Putamen (tissue), 1 donor: Measurements from ENCODE around the gene MAD1L1.

Source experiments
- DNase-seq: peaks from one replicate; pipeline ENCODE4 v3.0.0-alpha.2; 2016; ENCODE audit warnings: low spot score

Gene MAD1L1

GRCh38 chr7:2104107-2104710, 128.5 kb downstream of the MAD1L1 start:
- peak; percentile 62 for DNase-seq

GRCh38 chr7:2103071-2103898, 129.5 kb downstream of the MAD1L1 start:
- no peak for DNase-seq

DNA sequence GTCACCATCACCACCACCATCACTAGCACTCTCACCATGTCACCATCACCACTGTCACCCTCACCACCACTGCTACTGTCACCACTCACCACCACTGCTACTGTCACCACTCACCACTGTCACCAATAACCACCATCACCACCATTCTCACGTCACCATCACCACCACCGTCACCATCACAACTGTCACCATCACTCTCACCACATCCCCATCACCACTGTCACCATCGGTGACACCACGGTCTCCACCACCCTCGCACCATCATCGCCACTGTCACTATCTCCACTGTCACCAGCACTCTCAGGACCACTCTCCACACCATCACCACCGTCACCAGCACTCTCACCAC, 130.4 kb downstream of the MAD1L1 start:
- DNase-seq: no peak

DNA sequence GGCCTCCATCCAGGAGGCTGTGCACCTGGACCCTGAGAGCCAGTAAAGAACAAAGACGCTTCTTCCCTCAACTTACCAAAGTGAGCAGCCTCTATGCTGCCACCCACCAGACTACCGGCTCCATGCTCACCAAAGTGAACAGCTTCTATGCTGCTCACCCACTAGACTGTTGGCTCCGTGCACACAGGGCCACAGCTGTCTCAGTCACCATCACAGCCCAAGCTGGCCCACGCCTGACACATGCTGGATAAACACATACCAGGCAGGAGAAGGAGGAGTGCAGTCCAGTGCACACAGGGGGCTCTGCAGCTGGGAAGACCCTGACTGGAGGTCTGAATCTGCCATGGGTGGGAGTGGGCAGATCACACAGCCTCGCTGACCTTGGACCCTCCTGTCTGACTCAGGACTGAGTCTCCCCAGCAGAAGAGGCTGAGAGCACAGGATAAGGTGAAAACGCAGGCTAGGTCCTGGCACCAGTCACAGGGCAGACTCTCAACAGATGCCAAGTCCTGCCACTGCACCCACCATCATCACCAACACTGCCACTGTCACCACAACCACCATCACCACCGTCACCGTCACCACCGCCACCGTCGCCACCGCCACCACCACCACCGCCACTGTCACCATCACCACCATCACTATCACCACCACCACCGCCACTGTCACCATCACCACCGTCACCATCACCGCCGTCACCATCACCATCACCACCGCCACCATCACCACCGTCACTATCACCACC, 130.9 kb downstream of the MAD1L1 start:
- no peak for DNase-seq

DNA sequence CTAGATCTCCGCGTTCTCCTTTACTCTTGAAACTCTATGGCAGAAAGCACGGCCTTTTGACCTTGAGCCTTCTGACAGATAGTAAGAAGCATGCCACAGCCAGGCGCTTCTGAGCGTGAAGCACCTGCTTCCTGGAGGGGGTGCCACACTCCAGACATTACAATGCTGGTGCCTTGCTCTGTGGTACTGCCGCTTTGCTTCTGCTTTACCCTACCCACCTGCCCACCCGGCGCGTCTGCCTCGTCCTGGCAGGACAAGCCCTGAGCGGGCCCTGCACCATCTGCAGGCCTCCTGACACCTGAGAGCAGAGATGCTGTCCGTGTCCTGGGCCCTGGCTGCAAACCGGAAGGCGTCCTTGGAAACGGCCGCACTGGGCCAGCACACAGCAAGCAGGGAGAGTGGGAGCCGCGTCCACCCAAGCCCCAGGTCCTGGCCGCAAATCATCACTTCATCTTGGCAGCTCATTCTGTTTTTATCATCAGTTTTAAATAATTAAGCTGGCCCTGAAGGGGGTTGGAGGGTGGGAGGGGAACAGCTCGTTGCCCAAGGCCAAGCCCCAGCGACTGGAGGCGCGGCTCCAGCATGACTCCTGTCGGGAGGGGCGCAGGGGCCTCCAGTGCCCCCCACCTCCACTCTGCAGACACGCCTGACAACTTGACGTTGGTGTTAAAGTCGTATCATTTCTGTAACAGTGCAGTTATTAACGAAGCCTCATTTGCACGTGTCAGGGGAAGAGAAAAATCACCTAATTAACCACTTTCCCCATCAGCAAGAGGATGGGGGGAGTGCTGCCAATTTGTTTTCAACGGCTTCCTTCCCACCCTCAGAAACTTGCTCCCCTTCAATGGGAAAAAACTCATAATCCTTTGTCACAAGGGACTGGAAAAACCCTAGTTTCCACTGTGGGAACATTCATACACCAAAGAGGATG, 132.2 kb downstream of the MAD1L1 start:
- DNase-seq: no peak

GRCh38 chr7:2099048-2099957, 133.4 kb downstream of the MAD1L1 start:
- DNase-seq: no peak

DNA sequence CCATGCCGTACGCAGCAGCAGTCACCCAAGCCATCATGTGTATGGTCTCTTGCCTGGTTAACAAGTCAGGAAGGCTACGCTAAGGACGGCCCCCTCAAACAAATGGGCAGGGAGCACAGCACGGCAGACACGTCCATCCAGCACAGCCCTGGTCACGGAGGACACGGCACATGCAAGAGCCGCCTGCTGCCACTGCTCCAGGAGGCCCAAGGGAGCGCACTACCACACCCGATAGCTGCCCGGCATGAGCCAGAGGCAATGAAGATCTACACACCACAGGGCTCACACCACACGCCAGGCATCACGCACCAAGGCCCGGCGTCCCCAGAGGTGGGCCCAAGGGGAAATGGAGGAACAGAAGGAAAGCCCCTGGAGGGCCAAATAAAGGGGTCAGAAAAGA, 134.2 kb downstream of the MAD1L1 start:
- no peak for DNase-seq

- no peak for DNase-seq
These were observed 134.7 kb downstream of the MAD1L1 start for GRCh38 chr7:2098056-2098455.

DNA sequence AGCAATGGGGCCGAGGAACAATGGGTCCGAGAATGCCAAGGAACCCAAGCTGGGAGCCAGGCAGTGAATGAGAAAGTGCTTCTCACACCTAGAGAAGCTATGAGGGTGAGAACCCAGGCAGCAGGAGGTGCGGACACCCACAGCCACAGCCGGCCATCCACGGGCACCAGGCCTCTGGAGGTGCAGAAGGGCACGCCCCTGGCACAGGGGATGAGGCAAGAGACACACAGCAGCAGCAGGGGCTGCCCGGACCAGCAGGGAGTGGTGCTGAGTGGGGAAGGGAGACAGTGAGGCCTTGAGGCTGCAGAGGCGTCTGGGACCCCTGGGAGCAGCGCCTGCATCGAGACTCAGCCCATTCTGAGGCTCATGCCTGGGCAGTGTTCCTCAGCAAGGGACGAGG, 135.3 kb downstream of the MAD1L1 start:
- DNase-seq: no peak

DNA sequence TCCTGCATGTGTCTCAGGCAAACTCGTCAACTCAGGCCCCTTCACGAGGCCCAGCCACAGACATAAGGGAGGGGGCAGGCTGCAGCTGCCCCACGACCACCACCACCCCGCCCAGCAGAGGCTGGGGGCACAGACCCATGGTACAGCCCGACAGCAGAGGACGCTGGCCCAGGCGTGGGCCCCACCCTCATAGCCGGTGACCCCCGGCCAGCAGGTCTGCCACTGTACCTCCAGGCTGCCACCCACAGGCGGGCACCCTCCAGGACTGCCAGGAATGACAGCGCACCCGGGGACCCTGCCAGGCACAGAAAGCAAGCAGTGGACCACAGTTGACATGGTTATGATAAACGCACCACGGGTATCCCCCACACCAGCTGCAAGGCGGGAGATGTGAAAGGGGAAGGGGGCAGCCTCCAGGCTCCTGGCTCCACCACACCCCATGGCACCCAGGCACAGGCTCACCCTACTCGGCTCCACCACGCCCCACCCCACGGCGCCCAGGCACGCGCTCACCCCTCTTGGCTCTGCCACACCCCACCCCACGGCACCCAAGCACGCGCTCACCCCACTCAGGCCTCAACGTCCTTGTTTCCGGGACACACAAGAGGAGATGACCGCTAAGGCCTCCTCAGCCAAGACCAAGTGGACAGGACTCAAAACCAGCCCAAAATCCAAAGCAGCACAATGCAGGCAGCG, 135.9 kb downstream of the MAD1L1 start:
- no peak for DNase-seq

DNA sequence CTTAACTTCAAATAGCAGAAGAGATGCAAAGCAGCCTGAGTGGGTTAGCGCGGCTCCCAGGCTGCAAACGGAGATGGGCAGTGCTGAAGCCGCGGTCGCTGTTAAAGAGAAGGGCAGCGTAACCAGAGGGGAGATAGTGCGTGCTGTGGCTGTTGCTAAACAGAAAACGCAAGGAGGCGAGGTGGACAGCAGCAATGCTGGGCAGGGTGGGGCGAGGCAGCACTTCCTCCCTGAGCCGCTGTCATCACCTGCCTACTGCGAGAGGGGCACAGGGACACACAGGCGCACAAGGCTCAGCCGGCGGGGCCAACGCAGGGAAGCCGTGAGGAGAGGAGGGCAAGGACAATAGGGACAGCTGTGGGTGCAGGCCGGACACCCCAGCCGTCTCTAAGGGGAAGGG, 137.3 kb downstream of the MAD1L1 start:
- DNase-seq: no peak

DNA sequence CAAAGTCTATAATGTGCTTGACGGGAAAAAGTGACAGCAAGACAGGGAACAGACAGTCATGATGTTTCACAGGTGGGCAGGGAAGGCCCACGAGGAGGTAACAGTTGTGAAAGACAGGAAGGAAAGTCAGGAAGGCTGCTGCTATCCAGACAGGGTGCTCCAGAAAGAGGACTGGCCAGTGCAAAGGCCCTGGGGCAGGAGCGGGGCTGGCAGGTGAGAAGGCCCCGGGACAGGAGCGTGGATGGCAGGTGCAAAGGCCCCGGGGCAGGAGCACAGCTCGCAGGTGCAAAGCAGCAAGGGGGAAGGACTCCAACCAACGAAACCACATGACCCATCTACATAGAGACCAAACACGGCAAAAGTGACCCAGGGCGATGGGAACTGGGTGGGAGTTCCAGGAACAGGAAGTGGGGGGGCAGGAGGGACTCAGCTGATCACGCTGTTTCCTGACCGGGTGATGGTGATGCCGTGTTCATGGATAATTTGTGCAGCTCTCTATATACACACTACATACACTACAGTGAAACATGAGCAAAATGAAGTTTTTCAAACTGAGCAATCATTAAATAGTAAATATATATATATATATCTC, 138.2 kb downstream of the MAD1L1 start:
- DNase-seq: no peak

DNA sequence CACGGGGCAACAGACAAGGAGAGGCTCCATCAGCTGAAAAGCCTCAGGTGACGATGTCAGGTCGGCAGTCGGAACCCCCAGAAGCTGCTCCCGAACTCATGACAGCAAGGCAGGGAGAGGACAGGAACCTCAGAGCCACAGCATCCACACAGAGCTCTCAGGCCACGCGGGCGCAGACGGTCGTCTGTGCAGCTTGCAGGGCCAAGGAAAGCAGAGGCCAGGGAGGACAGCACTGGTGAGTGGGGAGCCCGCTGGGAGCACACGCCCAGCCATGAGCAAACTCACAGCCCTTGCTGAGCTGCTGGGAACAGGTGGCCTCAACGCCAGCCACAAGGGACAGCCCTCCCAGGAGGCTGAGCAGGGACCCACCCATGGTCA, 138.9 kb downstream of the MAD1L1 start:
- DNase-seq: no peak

GRCh38 chr7:2093215-2093842, 139.4 kb downstream of the MAD1L1 start:
- DNase-seq: no peak

- DNase-seq: no peak
These were observed 140.5 kb downstream of the MAD1L1 start for GRCh38 chr7:2092279-2092678.

- DNase-seq: no peak
These were observed 141.9 kb downstream of the MAD1L1 start for GRCh38 chr7:2090526-2091520.

- DNase-seq: no peak
These were observed 143.9 kb downstream of the MAD1L1 start for GRCh38 chr7:2088801-2089200.

DNA sequence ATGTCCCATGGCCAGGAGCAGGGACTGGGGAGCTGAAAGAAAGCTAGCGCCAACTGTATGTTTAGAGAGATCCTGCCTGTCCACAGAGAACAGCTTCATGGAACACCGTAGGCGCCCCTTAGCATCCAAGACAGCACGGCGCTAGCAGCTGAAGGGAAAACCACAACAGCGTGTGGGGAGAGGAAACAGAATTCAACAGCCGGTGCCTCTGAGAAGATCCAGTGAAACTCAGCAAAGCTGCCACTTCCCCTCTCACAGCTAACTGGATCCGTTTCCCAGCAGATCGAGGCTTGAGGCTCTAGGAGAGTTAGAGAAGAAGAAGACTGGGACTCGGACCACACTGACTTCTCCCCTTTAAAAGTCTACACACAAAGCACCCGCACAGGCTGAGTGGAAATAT, 145.0 kb downstream of the MAD1L1 start:
- DNase-seq: no peak
